IMR-90 (cell line): ENCODE data around the gene MYT1. TPM values are rescaled to one million over a fixed set of nuclear protein-coding genes. Genes with fewer than 3 reads are reported as not detected.

Experiments
- ATAC-seq: fragments of 200-7000 bp; cut with Tn5 transposase; 2 replicates; pipeline ENCODE4 v1.9.1; 2020; ENCODE audit warnings: low read depth, mild to moderate bottlenecking, moderate library complexity
- BruUV-seq: library from RNA; stranded (reverse); fragments of 400-500 nt; replicated peaks from 2 replicates; lab custom pipeline; 2021; lab: Mats Ljungman, UMichigan
- CTCF ChIA-PET: fragments of 300-600 bp; formaldehyde crosslinking; extraction: SDS; loops from one replicate; lab custom pipeline; 2021; ENCODE audit warnings: antibody characterized with exemption; lab: Yijun Ruan, JAX
- POLR2A ChIA-PET: fragments of 300-600 bp; sonication (Branson Sonifier 250); formaldehyde crosslinking; loops from one replicate; lab custom pipeline; 2022; ENCODE audit warnings: antibody characterized with exemption; ENCODE audit not compliant: unreplicated experiment; lab: Charles Lee
- DNase-seq: peaks from one replicate; pipeline ENCODE4 v3.0.0; 2013
- H2AFZ ChIP-seq: replicated peaks from 2 replicates; pipeline ENCODE3; 2013; ENCODE audit warnings: low read length, mild to moderate bottlenecking; ENCODE audit not compliant: poor library complexity
- H2AK5ac ChIP-seq: 2 replicates; pipeline ENCODE4 v1.6.1; 2013; ENCODE audit warnings: low read depth, low read length, inconsistent platforms
- H2AK9ac ChIP-seq: replicated peaks from 2 replicates; pipeline ENCODE3; 2013; ENCODE audit warnings: mild to moderate bottlenecking, low read depth, low read length, moderate library complexity; ENCODE audit not compliant: poor library complexity
- H2BK120ac ChIP-seq: 2 replicates; pipeline ENCODE4 v1.6.1; 2013; ENCODE audit warnings: low read depth, low read length, inconsistent platforms
- H2BK15ac ChIP-seq: 3 replicates; pipeline ENCODE4 v1.6.1; 2013; ENCODE audit warnings: low read depth, low read length, inconsistent platforms
- H2BK20ac ChIP-seq: 2 replicates; pipeline ENCODE4 v1.6.1; 2013; ENCODE audit warnings: low read depth, mild to moderate bottlenecking, inconsistent platforms, low read length, moderate library complexity
- H2BK5ac ChIP-seq: 2 replicates; pipeline ENCODE4 v1.6.1; 2013; ENCODE audit warnings: mild to moderate bottlenecking, low read depth, low read length, inconsistent platforms; ENCODE audit not compliant: poor library complexity, severe bottlenecking
- H3K14ac ChIP-seq: replicated peaks from 2 replicates; pipeline ENCODE4 v1.6.1; 2013; ENCODE audit warnings: low read depth, low read length, inconsistent platforms
- H3K18ac ChIP-seq: 2 replicates; pipeline ENCODE4 v1.6.1; 2013; ENCODE audit warnings: low read depth, low read length, control low read depth
- H3K23ac ChIP-seq: 2 replicates; pipeline ENCODE4 v1.6.1; 2013; ENCODE audit warnings: low read depth, low read length, inconsistent platforms
- H3K27ac ChIP-seq: 2 replicates; pipeline ENCODE4 v1.5.1; 2013; ENCODE audit warnings: mild to moderate bottlenecking, control low read depth, low read length; ENCODE audit not compliant: insufficient read depth
- H3K27me3 ChIP-seq: 2 replicates; pipeline ENCODE4 v1.6.1; 2013; ENCODE audit warnings: low read length; ENCODE audit not compliant: control insufficient read depth, insufficient read depth
- H3K36me3 ChIP-seq: 2 replicates; pipeline ENCODE4 v1.6.1; 2013; ENCODE audit warnings: low read length, mixed read lengths; ENCODE audit not compliant: control insufficient read depth, insufficient read depth
- H3K4ac ChIP-seq: 2 replicates; pipeline ENCODE4 v1.6.1; 2013; ENCODE audit warnings: low read depth, low read length, inconsistent platforms
- H3K4me1 ChIP-seq: 2 replicates; pipeline ENCODE4 v1.6.1; 2013; ENCODE audit warnings: low read length, mixed read lengths; ENCODE audit not compliant: control insufficient read depth, insufficient read depth
- H3K4me2 ChIP-seq: 2 replicates; pipeline ENCODE4 v1.6.1; 2013; ENCODE audit warnings: low read depth, mild to moderate bottlenecking, control low read depth, low read length, moderate library complexity
- H3K4me3 ChIP-seq: 2 replicates; pipeline ENCODE4 v1.5.1; 2013; ENCODE audit warnings: low read depth, mild to moderate bottlenecking, control low read depth, low read length, moderate library complexity; ENCODE audit not compliant: insufficient read depth
- H3K56ac ChIP-seq: 2 replicates; pipeline ENCODE4 v1.6.1; 2013; ENCODE audit warnings: low read length, inconsistent platforms; ENCODE audit not compliant: insufficient read depth; ENCODE audit errors: extremely low read depth
- H3K79me1 ChIP-seq, 2 experiments: 2 replicates each; pipeline ENCODE4 v1.6.1; 2013; ENCODE audit warnings: low read length in 2 of 2, inconsistent platforms in 1 of 2, low read depth in 1 of 2
- H3K9ac ChIP-seq: 2 replicates; pipeline ENCODE4 v1.6.1; 2013; ENCODE audit warnings: low read depth, low read length, control low read depth
- H3K9me1 ChIP-seq: 2 replicates; pipeline ENCODE4 v1.6.1; 2013; ENCODE audit warnings: low read length, inconsistent platforms; ENCODE audit not compliant: insufficient read depth
- H3K9me3 ChIP-seq: 2 replicates; pipeline ENCODE4 v1.6.1; 2013; ENCODE audit warnings: low read length; ENCODE audit not compliant: control insufficient read depth, insufficient read depth
- H4K20me1 ChIP-seq: 2 replicates; pipeline ENCODE4 v1.6.1; 2013; ENCODE audit warnings: low read length, inconsistent platforms; ENCODE audit not compliant: insufficient read depth
- H4K5ac ChIP-seq: 2 replicates; pipeline ENCODE4 v1.6.1; 2013; ENCODE audit warnings: mild to moderate bottlenecking, low read depth, low read length, control low read depth
- H4K8ac ChIP-seq, 2 experiments: 2 replicates each; pipeline ENCODE4 v1.6.1; 2013; ENCODE audit warnings: low read depth in 2 of 2, low read length in 2 of 2, control low read depth in 1 of 2, inconsistent platforms in 1 of 2
- H4K91ac ChIP-seq: 2 replicates; pipeline ENCODE4 v1.6.1; 2013; ENCODE audit warnings: low read depth, low read length, inconsistent platforms; ENCODE audit not compliant: insufficient read depth
- BHLHE40 ChIP-seq: fragments of 150-350 bp; IDR thresholded peaks from 2 replicates; pipeline ENCODE4 v1.6.1; 2016; ENCODE audit warnings: mild to moderate bottlenecking, low read depth, low read length
- CEBPB ChIP-seq: IDR thresholded peaks from 2 replicates; pipeline ENCODE4 v1.6.1; 2012; ENCODE audit warnings: low read depth, low read length, improper control_type of control experiment
- CHD1 ChIP-seq: IDR thresholded peaks from 2 replicates; pipeline ENCODE4 v1.6.1; 2012; ENCODE audit warnings: low read depth, low read length, improper control_type of control experiment
- CTCF ChIP-seq: conservative IDR thresholded peaks from 2 replicates; pipeline ENCODE4 v1.5.1; 2012; ENCODE audit warnings: mild to moderate bottlenecking, low read depth, low read length, improper control_type of control experiment
- ELK1 ChIP-seq: fragments of 150-350 bp; IDR thresholded peaks from 2 replicates; pipeline ENCODE4 v1.6.1; 2016; ENCODE audit warnings: low read depth, mild to moderate bottlenecking, low read length, moderate library complexity, borderline replicate concordance
- FOS ChIP-seq: fragments of 150-350 bp; IDR thresholded peaks from 2 replicates; pipeline ENCODE4 v1.6.1; 2016; ENCODE audit warnings: low read depth, low read length
- MAFK ChIP-seq: IDR thresholded peaks from 2 replicates; pipeline ENCODE4 v1.6.1; 2012; ENCODE audit warnings: low read depth, low read length, improper control_type of control experiment
- MAZ ChIP-seq: IDR thresholded peaks from 2 replicates; pipeline ENCODE4 v1.6.1; 2012; ENCODE audit warnings: low read depth, mild to moderate bottlenecking, low read length, improper control_type of control experiment, moderate library complexity, borderline replicate concordance
- MXI1 ChIP-seq: IDR thresholded peaks from 2 replicates; pipeline ENCODE4 v1.6.1; 2012; ENCODE audit warnings: low read depth, mild to moderate bottlenecking, low read length, moderate library complexity, borderline replicate concordance
- NFE2L2 ChIP-seq: fragments of 150-350 bp; IDR thresholded peaks from 2 replicates; pipeline ENCODE4 v1.6.1; 2016; ENCODE audit warnings: low read depth, mild to moderate bottlenecking, low read length
- POLR2A ChIP-seq: IDR thresholded peaks from 2 replicates; pipeline ENCODE4 v1.6.1; 2012; ENCODE audit warnings: mild to moderate bottlenecking, low read depth, low read length
- RAD21 ChIP-seq: IDR thresholded peaks from 2 replicates; pipeline ENCODE4 v1.6.1; 2012; ENCODE audit warnings: low read length, improper control_type of control experiment
- RCOR1 ChIP-seq: IDR thresholded peaks from 2 replicates; pipeline ENCODE4 v1.6.1; 2012; ENCODE audit warnings: mild to moderate bottlenecking, low read length, improper control_type of control experiment; ENCODE audit not compliant: insufficient replicate concordance
- RFX5 ChIP-seq: IDR thresholded peaks from 2 replicates; pipeline ENCODE4 v1.8.0; 2012; ENCODE audit warnings: low read depth, mild to moderate bottlenecking, low read length, moderate library complexity
- SMC3 ChIP-seq: fragments of 150-350 bp; IDR thresholded peaks from 2 replicates; pipeline ENCODE4 v1.6.1; 2016; ENCODE audit warnings: low read depth, mild to moderate bottlenecking, antibody characterized with exemption, low read length, moderate library complexity
- USF2 ChIP-seq: fragments of 150-350 bp; IDR thresholded peaks from 2 replicates; pipeline ENCODE4 v1.6.1; 2017; ENCODE audit warnings: mild to moderate bottlenecking, antibody characterized with exemption, low read length, low read depth
- WGBS, 2 experiments: methylation state at CpG; one replicate each; pipeline versions ENCODE4 v1.1.5 to v1.1.7; 2013; ENCODE audit warnings: missing lambda C conversion rate in 2 of 2; ENCODE audit not compliant: insufficient read length in 1 of 2; ENCODE audit errors: extremely low coverage in 2 of 2; 5-methylcytosine and 5-hydroxymethylcytosine counted together
- dilution Hi-C: fragments of 300-500 bp; cut with HindIII; formaldehyde crosslinking; loops from one replicate; pipeline ENCODE4 v1.14.3; 2018; ENCODE audit warnings: low sequenced_read_pairs; ENCODE audit not compliant: unreplicated experiment
- in situ Hi-C: fragments of 300-500 bp; cut with MboI; formaldehyde crosslinking; loops from 3 replicates; pipeline ENCODE4 v1.14.3; 2019; ENCODE audit warnings: low sequenced_read_pairs, inconsistent platforms, mixed read lengths
- intact Hi-C: fragments of 100-400 bp; cut with micrococcal nuclease; formaldehyde crosslinking; loops from 2 replicates; pipeline ENCODE4 v1.10.0; 2022
- polyA plus RNA-seq, 3 experiments: library from polyadenylated mRNA; depleted of rRNA; stranded (reverse); fragments of >200 nt; gene quantifications; 2 replicates each; pipeline ENCODE4 v1.2.3, GENCODE V29; 2012; ENCODE audit warnings: low replicate concordance in 1 of 3
- total RNA-seq: library from RNA; depleted of rRNA; stranded (reverse); fragments of >200 nt; gene quantifications from 2 replicates; pipeline ENCODE4 v1.2.3, GENCODE V29; 2012

MYT1 gene
- total and polyA plus RNA-seq, 2 of the 4 experiments (the other 2 are of a cell fraction) = not detected

- in situ Hi-C loops = no loop called here
- Histone ChIP-seq H3K4me3 (no peak overlapping the region), H3K18ac (no peak overlapping the region), H3K4ac (no peak overlapping the region), H3K56ac (no peak overlapping the region), H3K4me2 (no peak overlapping the region), H2AK5ac (no peak overlapping the region), H3K14ac (no peak overlapping the region), H4K8ac (no peak overlapping the region), H3K36me3 (no peaks in the 10 kb centered on the region), H4K20me1 (no peaks in the 10 kb centered on the region; the same call in 1 of the 2 replicates), H2BK15ac (no peak overlapping the region), H3K79me1 (no peaks in the 10 kb centered on the region), H2AK9ac (no peak overlapping the region), H2BK120ac (no peak overlapping the region), H3K23ac (no peak overlapping the region), H3K4me1 (no peaks in the 10 kb centered on the region), H3K27ac (no peak overlapping the region), H3K9me1 (no peaks in the 10 kb centered on the region), H2BK5ac (no peak overlapping the region), H4K91ac (no peak overlapping the region), H3K9ac (no peak overlapping the region), H3K9me3 (no peaks in the 10 kb centered on the region; the same call in 1 of the 2 replicates), H3K27me3 (peaks cover 74% of the 10 kb centered on the region), H2BK20ac (no peak overlapping the region), H2AFZ (no peak overlapping the region), H4K5ac (no peak overlapping the region)
- dilution Hi-C loops = no loop called here
- POLR2A ChIA-PET = no interaction called here
- 40% methylated on average over 7 of the region's 23 CpGs; no CpG with 5 or more reads in 1 of the 2 experiments for WGBS, 2 experiments
- no TSS peak for BruUV-seq
- CTCF ChIA-PET = no interaction called here
- intact Hi-C loops = no loop called here
- DNase-seq (no peak), ATAC-seq (no peak)
- no peak for TF ChIP-seq NFE2L2
- TF ChIP-seq POLR2A = no peak
- TF ChIP-seq SMC3 = no peak
- TF ChIP-seq MXI1 = no peak
- TF ChIP-seq RCOR1 = no peak
- TF ChIP-seq RAD21 = no peak
- TF ChIP-seq CHD1 = no peak
- no peak for TF ChIP-seq BHLHE40
- TF ChIP-seq FOS = no peak
- TF ChIP-seq RFX5 = no peak
- TF ChIP-seq MAZ = no peak
- no peak for TF ChIP-seq CTCF
- no peak for TF ChIP-seq MAFK
- no peak for TF ChIP-seq ELK1
- no peak for TF ChIP-seq USF2
- TF ChIP-seq CEBPB = no peak
Measured at GRCh38 chr20:64162239-64162910, 1.9 kb upstream of the MYT1 start.
